Neural crest cell (in vitro differentiated cells): Measurements from ENCODE around the gene ANKRD9. TPM values are rescaled to one million over a fixed set of nuclear protein-coding genes. Genes with fewer than 3 reads are reported as not detected.
"Not testable (repeated sequence)": the region's sequence is repeated elsewhere in the genome, so short reads cannot be mapped to it uniquely, and the experiment has no call there.

ENCODE experiments used
- DNase-seq: peaks from one replicate; pipeline ENCODE4 v3.0.0; 2021; ENCODE audit warnings: low read depth, mixed read lengths, low spot score
- H3K27ac Mint-ChIP-seq: one replicate; pipeline ENCODE4 v1.8.0; 2021; ENCODE audit warnings: mild to moderate bottlenecking, mixed read lengths; ENCODE audit not compliant: unreplicated experiment
- H3K27me3 Mint-ChIP-seq: 2 replicates; pipeline ENCODE4 v1.8.0; 2021; ENCODE audit warnings: low read depth, mild to moderate bottlenecking, mixed read lengths
- H3K36me3 Mint-ChIP-seq: 2 replicates; pipeline ENCODE4 v1.8.0; 2021; ENCODE audit warnings: low read depth, mild to moderate bottlenecking, mixed read lengths
- H3K4me1 Mint-ChIP-seq: 2 replicates; pipeline ENCODE4 v1.8.0; 2021; ENCODE audit warnings: mixed read lengths
- H3K4me3 Mint-ChIP-seq: one replicate; pipeline ENCODE4 v1.8.0; 2021; ENCODE audit warnings: mild to moderate bottlenecking, mixed read lengths
- H3K9me3 Mint-ChIP-seq: 2 replicates; pipeline ENCODE4 v1.8.0; 2021; ENCODE audit warnings: mixed read lengths
- total RNA-seq: library from RNA; stranded (reverse); gene quantifications from 2 replicates; pipeline ENCODE4 v1.2.1, GENCODE V29; 2021
- TF ChIP-seq, protein P1 (sequence below): fragments of 200-600 bp; sonication (generic); conservative IDR thresholded peaks from 2 replicates; pipeline ENCODE4 v1.5.0; 2021; ENCODE audit warnings: antibody characterized with exemption, mild to moderate bottlenecking

ANKRD9 gene
- total RNA-seq, 1 donor from 2014 or later = 40.0 TPM

DNA sequence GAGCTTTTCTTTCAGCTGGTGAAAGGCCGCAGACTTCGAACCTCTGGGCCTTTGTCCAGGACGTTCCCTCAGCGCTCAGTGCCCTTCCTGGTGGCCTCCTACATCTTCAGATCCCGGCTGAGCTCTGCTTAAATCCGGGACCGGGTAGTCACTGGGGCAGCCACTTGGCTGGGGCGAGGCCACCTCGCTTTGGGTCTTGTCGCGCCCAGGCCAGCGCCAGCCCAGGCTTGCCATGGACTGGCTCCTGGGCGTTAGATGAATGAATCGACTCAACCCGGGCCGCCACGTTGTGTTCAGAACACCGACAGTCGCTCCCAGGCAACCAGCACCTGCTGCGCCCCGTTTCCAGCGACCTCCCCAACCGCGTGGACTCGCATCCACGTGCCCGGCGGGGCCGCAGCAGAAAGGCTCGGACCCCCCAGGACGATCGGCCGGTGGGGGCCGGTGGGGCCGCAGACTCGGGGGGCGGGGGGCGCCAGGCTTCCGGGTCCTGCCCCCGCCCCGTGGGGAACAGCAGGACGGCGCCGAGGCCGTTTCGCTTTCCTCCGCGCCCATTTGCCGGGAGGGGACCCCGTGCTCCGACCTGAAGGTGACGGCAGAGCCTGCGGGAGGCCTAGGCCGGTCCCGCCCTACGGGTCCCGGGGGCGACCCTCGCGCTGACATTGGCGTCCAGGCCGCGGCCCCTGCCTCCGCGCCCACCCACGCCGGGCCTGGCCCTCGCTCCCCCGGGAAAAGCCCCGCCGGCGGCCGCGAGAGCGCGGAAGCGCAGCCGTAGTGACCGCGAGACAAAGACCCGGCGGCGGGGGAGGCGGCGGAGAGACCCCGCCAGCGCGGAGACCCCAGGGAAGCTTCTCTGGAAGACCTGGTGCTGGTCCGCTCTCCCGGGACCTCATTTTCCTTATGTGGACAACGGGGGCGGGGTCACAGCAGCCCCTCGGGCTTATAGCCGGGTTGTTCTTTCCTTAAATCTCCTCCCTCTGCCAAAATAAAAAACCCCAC is 45.5 kb upstream of the ANKRD9 start:
- TF ChIP-seq, protein P1, sequence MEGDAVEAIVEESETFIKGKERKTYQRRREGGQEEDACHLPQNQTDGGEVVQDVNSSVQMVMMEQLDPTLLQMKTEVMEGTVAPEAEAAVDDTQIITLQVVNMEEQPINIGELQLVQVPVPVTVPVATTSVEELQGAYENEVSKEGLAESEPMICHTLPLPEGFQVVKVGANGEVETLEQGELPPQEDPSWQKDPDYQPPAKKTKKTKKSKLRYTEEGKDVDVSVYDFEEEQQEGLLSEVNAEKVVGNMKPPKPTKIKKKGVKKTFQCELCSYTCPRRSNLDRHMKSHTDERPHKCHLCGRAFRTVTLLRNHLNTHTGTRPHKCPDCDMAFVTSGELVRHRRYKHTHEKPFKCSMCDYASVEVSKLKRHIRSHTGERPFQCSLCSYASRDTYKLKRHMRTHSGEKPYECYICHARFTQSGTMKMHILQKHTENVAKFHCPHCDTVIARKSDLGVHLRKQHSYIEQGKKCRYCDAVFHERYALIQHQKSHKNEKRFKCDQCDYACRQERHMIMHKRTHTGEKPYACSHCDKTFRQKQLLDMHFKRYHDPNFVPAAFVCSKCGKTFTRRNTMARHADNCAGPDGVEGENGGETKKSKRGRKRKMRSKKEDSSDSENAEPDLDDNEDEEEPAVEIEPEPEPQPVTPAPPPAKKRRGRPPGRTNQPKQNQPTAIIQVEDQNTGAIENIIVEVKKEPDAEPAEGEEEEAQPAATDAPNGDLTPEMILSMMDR = no peak
- Mint-ChIP-seq H3K27ac (no peak overlapping the region), H3K4me1 (no peaks in the 10 kb centered on the region), H3K27me3 (peaks cover 6% of the 10 kb centered on the region), H3K36me3 (no peaks in the 10 kb centered on the region), H3K9me3 (no peaks in the 10 kb centered on the region), H3K4me3 (peak overlapping the region; percentile 72)
- peak; percentile 52 for DNase-seq

DNA sequence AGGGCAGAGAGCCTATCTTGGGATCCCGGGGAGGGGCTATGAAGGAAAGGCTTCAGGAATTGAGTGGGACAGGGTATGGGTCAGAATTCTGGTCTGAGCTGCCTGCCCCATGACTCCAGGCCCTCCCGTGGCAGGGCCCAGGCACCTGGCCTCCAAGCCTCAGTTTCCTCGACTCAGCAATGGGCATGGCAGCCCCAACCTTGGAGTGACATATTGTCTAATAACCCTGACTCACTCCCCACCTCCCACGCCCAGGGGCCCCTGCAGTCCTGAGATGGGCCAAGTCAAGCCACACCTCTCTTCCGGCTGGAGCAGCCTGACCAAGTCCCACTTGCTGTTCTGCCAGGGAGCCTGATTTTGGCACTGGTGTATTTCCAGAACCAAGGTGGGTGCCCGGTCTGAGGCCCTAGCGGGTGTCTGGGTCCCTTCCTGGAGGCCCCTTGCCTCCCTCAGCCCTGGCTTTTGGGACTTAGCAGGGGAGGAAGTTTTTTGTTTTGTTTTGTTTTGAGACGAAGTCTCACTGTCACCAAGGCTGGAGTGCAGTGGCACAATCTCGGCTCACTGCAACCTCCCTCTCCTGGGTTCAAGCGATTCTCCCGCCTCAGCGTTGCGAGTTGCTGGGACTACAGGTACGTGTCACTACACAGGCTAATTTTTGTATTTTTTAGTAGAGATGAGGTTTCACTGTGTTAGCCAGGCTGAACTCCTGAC is 42.6 kb upstream of the ANKRD9 start:
- no peak for DNase-seq
- H3K36me3 Mint-ChIP-seq = no peaks in the 10 kb centered on the region
- H3K9me3 Mint-ChIP-seq = no peaks in the 10 kb centered on the region
- peaks cover 25% of the 10 kb centered on the region for H3K27me3 Mint-ChIP-seq
- H3K4me1 Mint-ChIP-seq = no peaks in the 10 kb centered on the region
- H3K4me3 Mint-ChIP-seq = no peak overlapping the region
- H3K27ac Mint-ChIP-seq = no peak overlapping the region
- TF ChIP-seq, protein P1 = no peak

DNA sequence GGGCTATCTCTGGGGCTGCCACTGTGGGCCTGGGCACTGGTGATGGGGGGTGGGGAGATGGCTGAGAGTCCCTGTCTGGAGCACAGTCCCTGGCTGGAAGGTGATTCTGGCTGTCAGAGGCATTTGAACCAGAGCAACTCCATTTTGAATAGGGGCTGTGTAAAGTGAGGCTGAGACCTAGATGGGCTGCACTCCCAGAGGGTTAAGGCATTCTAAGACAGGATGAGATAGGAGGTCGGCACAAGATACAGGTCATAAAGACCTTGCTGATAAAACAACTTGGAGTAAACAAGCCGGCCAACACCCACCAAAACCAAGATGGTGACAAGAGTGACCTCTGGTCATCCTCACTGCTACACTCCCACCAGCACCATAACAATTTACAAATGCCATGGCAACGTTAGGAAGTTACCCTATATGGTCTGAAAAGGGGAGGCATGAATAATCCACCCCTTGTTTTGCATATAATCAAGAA is 41.4 kb upstream of the ANKRD9 start:
- not testable (repeated sequence) for DNase-seq, H3K27ac Mint-ChIP-seq, H3K36me3 Mint-ChIP-seq, H3K4me1 Mint-ChIP-seq, H3K4me3 Mint-ChIP-seq, H3K9me3 Mint-ChIP-seq
- peaks cover 37% of the 10 kb centered on the region for H3K27me3 Mint-ChIP-seq

DNA sequence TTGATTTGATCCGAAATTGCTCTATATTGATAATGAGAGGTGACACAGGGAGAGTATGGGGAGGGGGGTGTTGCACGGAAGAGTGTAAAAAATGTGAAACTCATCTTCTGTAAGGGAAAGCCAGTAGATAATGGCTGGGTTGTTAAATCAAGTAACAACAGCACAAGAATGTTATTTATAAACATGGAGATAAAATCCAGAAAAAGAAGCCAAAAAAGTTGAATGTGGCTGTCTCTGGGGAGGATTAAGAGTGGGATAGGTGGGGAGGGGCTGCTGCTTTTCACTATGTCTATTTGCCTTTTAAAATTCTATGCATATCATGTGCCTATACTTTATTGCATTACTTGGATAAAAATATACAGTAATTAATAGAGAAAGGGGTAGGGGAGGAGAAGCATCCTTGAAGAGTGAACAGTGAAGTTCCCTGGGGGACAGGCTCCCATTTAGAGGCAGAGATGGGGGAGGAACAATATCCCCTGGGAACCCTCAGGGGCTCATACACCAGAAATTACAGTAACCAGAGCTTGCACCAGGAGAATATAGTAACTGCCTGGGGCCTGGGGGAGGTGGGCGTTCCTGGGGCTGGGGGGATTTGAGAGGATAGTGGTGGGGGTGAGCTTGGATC is 39.2 kb upstream of the ANKRD9 start:
- H3K27ac Mint-ChIP-seq = no peak overlapping the region

DNA sequence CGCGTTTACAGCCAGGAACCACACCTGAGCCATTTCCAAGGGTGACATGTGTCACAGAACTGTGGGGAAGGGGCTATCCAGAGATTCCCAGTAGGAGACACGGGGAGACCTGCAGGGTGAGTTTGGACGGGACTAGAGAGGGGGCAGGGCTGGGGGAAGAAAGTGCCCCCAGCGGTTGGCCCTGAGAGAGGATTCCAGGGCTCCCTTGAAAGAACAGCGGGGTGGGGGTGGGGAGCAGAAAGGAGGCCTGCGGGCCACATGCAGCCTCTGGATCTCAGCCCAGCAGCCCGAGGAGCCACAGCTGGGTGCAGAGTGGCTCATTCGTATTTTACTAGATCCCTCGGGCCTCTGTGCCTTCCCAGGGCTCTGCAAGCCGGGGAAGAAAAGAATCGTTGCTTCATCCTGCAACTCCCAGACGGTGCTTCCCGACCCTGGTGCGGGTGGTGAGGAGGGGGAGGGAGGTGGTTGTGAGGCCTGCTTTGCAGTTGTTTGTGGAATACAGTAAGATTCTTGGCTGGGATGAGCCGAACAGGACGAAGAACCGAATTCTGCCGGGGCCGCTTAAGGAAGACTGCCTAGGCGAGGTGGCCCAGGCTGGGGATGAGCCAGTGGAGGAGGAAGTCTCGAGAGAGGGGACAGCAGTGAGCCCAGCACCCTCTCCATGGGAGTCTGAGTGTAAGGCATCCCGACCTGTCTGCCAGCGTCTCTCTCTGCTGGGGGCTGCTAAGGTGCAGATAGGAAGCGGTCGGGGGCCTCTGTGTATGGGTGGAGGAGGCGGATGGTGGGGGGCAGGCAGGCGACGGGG is 36.1 kb upstream of the ANKRD9 start:
- Mint-ChIP-seq H3K9me3 (no peaks in the 10 kb centered on the region), H3K27me3 (peaks cover 64% of the 10 kb centered on the region), H3K27ac (no peak overlapping the region), H3K4me1 (peaks cover 9% of the 10 kb centered on the region), H3K36me3 (no peaks in the 10 kb centered on the region), H3K4me3 (no peak overlapping the region)
- no peak for DNase-seq
- TF ChIP-seq, protein P1 = no peak

More for the DNA sequence above, 39.2 kb upstream of the ANKRD9 start:
- H3K9me3 Mint-ChIP-seq = no peaks in the 10 kb centered on the region
- H3K36me3 Mint-ChIP-seq = no peaks in the 10 kb centered on the region
- no peak overlapping the region for H3K4me3 Mint-ChIP-seq
- no peak for DNase-seq
- H3K4me1 Mint-ChIP-seq = peaks cover 9% of the 10 kb centered on the region
- peaks cover 53% of the 10 kb centered on the region for H3K27me3 Mint-ChIP-seq
- TF ChIP-seq, protein P1 = no peak
